Peyer's patch (tissue), 4 donors: Measurements from ENCODE around the gene CUL7.

Source experiments
- POLR2A ChIP-seq, 2 donors: fragments of 450-650 bp; IDR thresholded peaks; one replicate each; pipeline ENCODE4 v1.5.1; 2017; ENCODE audit warnings: antibody characterized with exemption in 2 of 2, mild to moderate bottlenecking in 2 of 2, moderate library complexity in 2 of 2
- TF ChIP-seq, protein P1 (sequence below), 6 experiments: fragments of 450-650 bp in 4 of 6; fragments of 200-600 bp in 2 of 6; sonication (generic) in 1 of 6; IDR thresholded peaks; one replicate each; pipeline ENCODE4 v1.5.1; 2017 to 2019; ENCODE audit warnings: antibody characterized with exemption in 6 of 6, mild to moderate bottlenecking in 3 of 6, moderate library complexity in 1 of 6

DNA sequence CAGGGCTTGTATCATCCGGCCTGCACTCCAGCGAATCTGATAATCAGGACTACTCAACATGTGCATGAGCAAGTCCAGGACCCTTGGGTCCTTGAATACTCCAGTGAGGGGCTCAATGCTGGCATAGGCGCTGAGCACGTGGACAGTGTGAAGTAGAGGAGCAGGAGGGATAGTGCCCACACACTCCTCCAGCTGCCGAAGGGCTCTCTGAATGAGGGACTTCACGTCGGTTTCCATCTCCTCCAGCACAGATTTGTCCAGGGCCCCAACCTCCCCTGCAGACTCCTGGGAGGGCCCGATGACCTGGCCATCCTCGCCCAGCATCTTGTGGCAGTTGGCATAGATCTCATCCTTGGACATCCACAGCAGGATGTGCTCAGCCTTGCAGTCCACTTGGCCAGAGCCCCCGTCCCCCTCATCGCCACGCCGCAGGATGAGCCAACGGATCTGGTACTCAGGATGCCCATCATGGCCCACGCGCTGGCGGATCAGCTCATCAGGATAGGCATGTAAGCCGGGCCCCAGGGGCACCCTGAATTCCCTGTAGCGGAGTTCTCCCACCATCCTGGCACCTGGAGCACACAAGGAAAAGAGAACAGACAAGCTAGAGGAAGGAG, 1.3 kb downstream of the CUL7 start:
- TF ChIP-seq, protein P1, sequence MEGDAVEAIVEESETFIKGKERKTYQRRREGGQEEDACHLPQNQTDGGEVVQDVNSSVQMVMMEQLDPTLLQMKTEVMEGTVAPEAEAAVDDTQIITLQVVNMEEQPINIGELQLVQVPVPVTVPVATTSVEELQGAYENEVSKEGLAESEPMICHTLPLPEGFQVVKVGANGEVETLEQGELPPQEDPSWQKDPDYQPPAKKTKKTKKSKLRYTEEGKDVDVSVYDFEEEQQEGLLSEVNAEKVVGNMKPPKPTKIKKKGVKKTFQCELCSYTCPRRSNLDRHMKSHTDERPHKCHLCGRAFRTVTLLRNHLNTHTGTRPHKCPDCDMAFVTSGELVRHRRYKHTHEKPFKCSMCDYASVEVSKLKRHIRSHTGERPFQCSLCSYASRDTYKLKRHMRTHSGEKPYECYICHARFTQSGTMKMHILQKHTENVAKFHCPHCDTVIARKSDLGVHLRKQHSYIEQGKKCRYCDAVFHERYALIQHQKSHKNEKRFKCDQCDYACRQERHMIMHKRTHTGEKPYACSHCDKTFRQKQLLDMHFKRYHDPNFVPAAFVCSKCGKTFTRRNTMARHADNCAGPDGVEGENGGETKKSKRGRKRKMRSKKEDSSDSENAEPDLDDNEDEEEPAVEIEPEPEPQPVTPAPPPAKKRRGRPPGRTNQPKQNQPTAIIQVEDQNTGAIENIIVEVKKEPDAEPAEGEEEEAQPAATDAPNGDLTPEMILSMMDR (IDR thresholded peaks at IDR 0.05) = no peak
- no peak for TF ChIP-seq POLR2A (IDR thresholded peaks at IDR 0.05)
